ENCODE measurements around the gene ZNF205. TPM values are rescaled to one million over a fixed set of nuclear protein-coding genes. Genes with fewer than 3 reads are reported as not detected.

The ZNF205 gene
- total and polyA plus RNA-seq, 2 of the 8 experiments (the other 6 are each of a cell fraction or from before 2014, with no cell fraction given): 19.1 to 19.9 TPM

- TF ChIP-seq ATF2 (IDR thresholded peaks at IDR 0.05; ENCODE audit: low read length) (0 out of 2 replicates have a peak, but pooled peaks have one; percentile 3), PHF8 (conservative IDR thresholded peaks at IDR 0.05; ENCODE audit: low read depth, low read length) (peak; percentile 48), JUN (IDR thresholded peaks at IDR 0.05; ENCODE audit: low read depth, low read length) (no peak), USF2 (IDR thresholded peaks at IDR 0.05; ENCODE audit: low read length) (no peak), HDAC2 (IDR thresholded peaks at IDR 0.05; ENCODE audit: borderline replicate concordance in 1 of 2, low read depth in 2 of 2, low read length in 2 of 2) (peak in 1 of 2 experiments; percentile 33; a peak in 1 of 4 replicates), ASH2L (IDR thresholded peaks at IDR 0.05; ENCODE audit: low read length) (peak; percentile 42), YY1 (IDR thresholded peaks at IDR 0.05; ENCODE audit: low read depth, low read length) (peak; percentile 78; the same call in 1 of the 2 replicates), E2F6 (IDR thresholded peaks at IDR 0.05) (peak; percentile 16; the same call in 1 of the 2 replicates), RAD21 (IDR thresholded peaks at IDR 0.05 in 1 of 2, conservative IDR thresholded peaks at IDR 0.05 in 1 of 2; ENCODE audit: low read depth in 2 of 2, low read length in 2 of 2) (peak in 1 of 2 experiments; percentile 32; a peak in 1 of 4 replicates), SAP30 (IDR thresholded peaks at IDR 0.05; ENCODE audit: insufficient read depth, insufficient replicate concordance, low read length) (peak; percentile 49), RFX5 (IDR thresholded peaks at IDR 0.05; ENCODE audit: borderline replicate concordance, low read depth, low read length) (no peak), TAF1 (IDR thresholded peaks at IDR 0.05; ENCODE audit: low read depth, low read length) (0 out of 2 replicates have a peak, but pooled peaks have one; percentile 33), JUND (IDR thresholded peaks at IDR 0.05; ENCODE audit: low read length) (no peak), RBBP5 (IDR thresholded peaks at IDR 0.05; ENCODE audit: borderline replicate concordance, low read depth, low read length) (peak; percentile 73), KDM4A (IDR thresholded peaks at IDR 0.05; ENCODE audit: low read depth, low read length, severe bottlenecking) (peak; percentile 80)
- TF ChIP-seq, protein P1, sequence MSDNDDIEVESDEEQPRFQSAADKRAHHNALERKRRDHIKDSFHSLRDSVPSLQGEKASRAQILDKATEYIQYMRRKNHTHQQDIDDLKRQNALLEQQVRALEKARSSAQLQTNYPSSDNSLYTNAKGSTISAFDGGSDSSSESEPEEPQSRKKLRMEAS (IDR thresholded peaks at IDR 0.05): peak; percentile 64
Observed at GRCh38 chr16:3149630-3150345, 37.4 kb downstream of the ZNF205 start (continued).

All from H1 (cell line).